ENCODE measurements around the gene KIF3B. TPM values are rescaled to one million over a fixed set of nuclear protein-coding genes. Genes with fewer than 3 reads are reported as not detected.

Gene KIF3B
- total RNA-seq, 1 experiment from 2014 or later: 24.3 TPM

DNA sequence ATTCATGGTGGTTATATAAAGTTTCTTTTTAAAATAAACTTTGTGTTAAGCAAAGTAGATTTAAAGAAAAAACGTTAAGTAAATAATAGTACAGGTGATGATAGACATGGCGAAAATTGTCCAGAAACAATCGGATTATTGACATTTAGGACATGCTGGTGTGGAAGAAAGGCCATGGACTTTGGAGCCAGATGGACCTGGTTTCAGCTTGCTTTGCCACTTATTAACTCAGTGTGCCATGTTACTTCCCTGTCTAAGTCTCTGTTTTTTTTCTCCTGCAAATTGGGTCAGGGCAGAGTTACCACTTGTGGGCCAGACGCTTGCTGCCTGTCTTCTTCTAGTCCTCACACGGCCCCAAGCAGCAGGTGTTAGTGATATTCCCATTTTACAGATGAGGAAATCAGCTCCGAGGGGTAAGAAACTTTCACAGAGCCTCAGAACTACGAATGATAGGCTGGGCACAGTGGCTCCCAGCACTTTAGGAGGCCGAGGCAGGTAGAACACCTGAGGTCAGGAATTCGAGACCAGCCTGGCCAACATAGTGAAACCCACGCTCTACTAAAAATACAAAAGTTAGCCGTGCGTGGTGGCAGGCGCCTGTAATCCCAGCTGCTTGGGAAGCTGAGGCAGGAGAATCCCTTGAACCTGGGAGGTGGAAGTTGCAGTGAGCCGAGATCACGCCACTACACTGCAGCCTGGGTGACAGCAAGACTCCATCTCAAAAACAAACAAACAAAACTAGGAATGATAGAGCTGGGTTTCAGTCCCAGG, 12.4 kb downstream of the KIF3B start:
- no peak overlapping the region for H3K4me3 ChIP-seq (ENCODE audit: low read depth, low read length, poor library complexity, severe bottlenecking)
- no TSS peak for BruUV-seq (replicated peaks)
- H3K9me3 ChIP-seq (ENCODE audit: low read depth, low read length, poor library complexity, severe bottlenecking): no peaks in the 10 kb centered on the region
- no peak overlapping the region for H3K27ac ChIP-seq (ENCODE audit: low read depth, low read length, poor library complexity, severe bottlenecking)
- H3K4me1 ChIP-seq (ENCODE audit: insufficient read depth, low read length, poor library complexity, severe bottlenecking): peaks cover 8% of the 10 kb centered on the region
- intact Hi-C loops (cut with micrococcal nuclease; ENCODE audit: unreplicated experiment): no loop called here
- DNase-seq (ENCODE audit: low spot score): no peak
- TF ChIP-seq, protein P1, sequence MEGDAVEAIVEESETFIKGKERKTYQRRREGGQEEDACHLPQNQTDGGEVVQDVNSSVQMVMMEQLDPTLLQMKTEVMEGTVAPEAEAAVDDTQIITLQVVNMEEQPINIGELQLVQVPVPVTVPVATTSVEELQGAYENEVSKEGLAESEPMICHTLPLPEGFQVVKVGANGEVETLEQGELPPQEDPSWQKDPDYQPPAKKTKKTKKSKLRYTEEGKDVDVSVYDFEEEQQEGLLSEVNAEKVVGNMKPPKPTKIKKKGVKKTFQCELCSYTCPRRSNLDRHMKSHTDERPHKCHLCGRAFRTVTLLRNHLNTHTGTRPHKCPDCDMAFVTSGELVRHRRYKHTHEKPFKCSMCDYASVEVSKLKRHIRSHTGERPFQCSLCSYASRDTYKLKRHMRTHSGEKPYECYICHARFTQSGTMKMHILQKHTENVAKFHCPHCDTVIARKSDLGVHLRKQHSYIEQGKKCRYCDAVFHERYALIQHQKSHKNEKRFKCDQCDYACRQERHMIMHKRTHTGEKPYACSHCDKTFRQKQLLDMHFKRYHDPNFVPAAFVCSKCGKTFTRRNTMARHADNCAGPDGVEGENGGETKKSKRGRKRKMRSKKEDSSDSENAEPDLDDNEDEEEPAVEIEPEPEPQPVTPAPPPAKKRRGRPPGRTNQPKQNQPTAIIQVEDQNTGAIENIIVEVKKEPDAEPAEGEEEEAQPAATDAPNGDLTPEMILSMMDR (conservative IDR thresholded peaks at IDR 0.05; ENCODE audit: low read depth, low read length): no peak
- TF ChIP-seq EZH2 (IDR thresholded peaks at IDR 0.05; ENCODE audit: borderline replicate concordance, low read depth, low read length, poor library complexity, severe bottlenecking): no peak
- POLR2A ChIA-PET (ENCODE audit: low non-redundant PET): no interaction called here
- H3K36me3 ChIP-seq (ENCODE audit: insufficient read depth, low read length, poor library complexity, severe bottlenecking): no peaks in the 10 kb centered on the region
- no peaks in the 10 kb centered on the region for H3K27me3 ChIP-seq (replicated peaks; ENCODE audit: insufficient read depth, low read depth, low read length, poor library complexity)
- CTCF ChIA-PET: no interaction called here

DNA sequence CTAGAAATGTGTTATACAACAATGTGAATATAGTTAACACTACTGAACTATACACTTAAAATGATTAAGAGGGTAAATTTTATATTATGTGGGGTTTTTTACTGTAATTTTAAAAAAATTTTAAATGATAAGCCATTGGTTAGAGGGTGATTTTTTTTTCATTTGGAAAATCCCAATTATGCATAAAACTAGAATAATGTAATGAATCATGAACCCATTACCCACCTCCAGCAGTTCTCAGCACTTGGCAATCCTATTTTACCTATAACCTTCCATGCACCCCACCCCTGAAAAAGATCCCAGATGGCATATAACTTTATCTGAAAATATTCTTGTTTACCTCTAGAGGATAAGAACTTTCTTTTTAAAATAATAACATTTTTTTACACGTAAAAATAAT, 13.7 kb downstream of the KIF3B start:
- POLR2A ChIA-PET (ENCODE audit: low non-redundant PET): interaction anchor here (0.6 kb wide), 1 partner anchor 218 kb away, joined by 16 read pairs; no protein-coding TSS in a partner anchor
- H3K27me3 ChIP-seq (replicated peaks; ENCODE audit: insufficient read depth, low read depth, low read length, poor library complexity): no peaks in the 10 kb centered on the region
- H3K4me3 ChIP-seq (ENCODE audit: low read depth, low read length, poor library complexity, severe bottlenecking): no peak overlapping the region
- intact Hi-C loops (cut with micrococcal nuclease; ENCODE audit: unreplicated experiment): no loop called here
- H3K27ac ChIP-seq (ENCODE audit: low read depth, low read length, poor library complexity, severe bottlenecking): no peak overlapping the region
- H3K4me1 ChIP-seq (ENCODE audit: insufficient read depth, low read length, poor library complexity, severe bottlenecking): peaks cover 3% of the 10 kb centered on the region
- no TSS peak for BruUV-seq (replicated peaks)
- H3K36me3 ChIP-seq (ENCODE audit: insufficient read depth, low read length, poor library complexity, severe bottlenecking): no peaks in the 10 kb centered on the region
- no peak for TF ChIP-seq EZH2 (IDR thresholded peaks at IDR 0.05; ENCODE audit: borderline replicate concordance, low read depth, low read length, poor library complexity, severe bottlenecking)
- TF ChIP-seq, protein P1 (conservative IDR thresholded peaks at IDR 0.05; ENCODE audit: low read depth, low read length): no peak
- CTCF ChIA-PET: no interaction called here
- no peaks in the 10 kb centered on the region for H3K9me3 ChIP-seq (ENCODE audit: low read depth, low read length, poor library complexity, severe bottlenecking)
- no peak for DNase-seq (ENCODE audit: low spot score)

DNA sequence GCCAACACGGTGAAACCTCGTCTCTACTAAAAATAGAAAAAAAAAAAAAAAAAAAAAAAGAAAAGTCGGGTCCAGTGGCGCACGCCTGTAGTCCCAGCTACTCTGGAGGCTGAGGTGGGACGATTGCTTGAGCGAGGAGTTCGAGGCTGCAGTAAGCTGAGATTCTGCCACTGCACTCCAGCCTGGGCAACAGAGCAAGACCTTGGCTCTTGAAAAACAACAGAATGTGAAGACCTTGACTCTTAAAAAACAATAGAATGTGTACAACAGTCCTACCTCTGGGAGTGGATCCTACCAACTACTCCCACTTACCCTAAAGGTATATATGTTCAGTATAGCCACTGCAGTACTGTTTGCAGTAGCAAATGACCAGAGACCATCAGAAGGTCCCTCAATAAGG, 15.1 kb downstream of the KIF3B start:
- no peaks in the 10 kb centered on the region for H3K9me3 ChIP-seq (ENCODE audit: low read depth, low read length, poor library complexity, severe bottlenecking)
- no peak overlapping the region for H3K4me3 ChIP-seq (ENCODE audit: low read depth, low read length, poor library complexity, severe bottlenecking)
- intact Hi-C loops (cut with micrococcal nuclease; ENCODE audit: unreplicated experiment): no loop called here
- ChIA-PET POLR2A (ENCODE audit: low non-redundant PET) (no interaction called here), CTCF (no interaction called here)
- H3K27me3 ChIP-seq (replicated peaks; ENCODE audit: insufficient read depth, low read depth, low read length, poor library complexity): no peaks in the 10 kb centered on the region
- peaks cover 10% of the 10 kb centered on the region for H3K4me1 ChIP-seq (ENCODE audit: insufficient read depth, low read length, poor library complexity, severe bottlenecking)
- H3K36me3 ChIP-seq (ENCODE audit: insufficient read depth, low read length, poor library complexity, severe bottlenecking): no peaks in the 10 kb centered on the region
- no TSS peak for BruUV-seq (replicated peaks)
- TF ChIP-seq EZH2 (IDR thresholded peaks at IDR 0.05; ENCODE audit: borderline replicate concordance, low read depth, low read length, poor library complexity, severe bottlenecking): no peak
- DNase-seq (ENCODE audit: low spot score): no peak
- H3K27ac ChIP-seq (ENCODE audit: low read depth, low read length, poor library complexity, severe bottlenecking): no peak overlapping the region

GRCh38 chr20:32294071-32294470, 16.6 kb downstream of the KIF3B start:
- intact Hi-C loops (cut with micrococcal nuclease; ENCODE audit: unreplicated experiment): no loop called here
- no peak for DNase-seq (ENCODE audit: low spot score)
- no peaks in the 10 kb centered on the region for H3K9me3 ChIP-seq (ENCODE audit: low read depth, low read length, poor library complexity, severe bottlenecking)
- H3K27ac ChIP-seq (ENCODE audit: low read depth, low read length, poor library complexity, severe bottlenecking): no peak overlapping the region
- H3K27me3 ChIP-seq (replicated peaks; ENCODE audit: insufficient read depth, low read depth, low read length, poor library complexity): no peaks in the 10 kb centered on the region
- TF ChIP-seq, protein P1 (conservative IDR thresholded peaks at IDR 0.05; ENCODE audit: low read depth, low read length): no peak
- TF ChIP-seq EZH2 (IDR thresholded peaks at IDR 0.05; ENCODE audit: borderline replicate concordance, low read depth, low read length, poor library complexity, severe bottlenecking): no peak
- CTCF ChIA-PET: no interaction called here
- POLR2A ChIA-PET (ENCODE audit: low non-redundant PET): no interaction called here
- no TSS peak for BruUV-seq (replicated peaks)
- peaks cover 10% of the 10 kb centered on the region for H3K4me1 ChIP-seq (ENCODE audit: insufficient read depth, low read length, poor library complexity, severe bottlenecking)
- no peak overlapping the region for H3K4me3 ChIP-seq (ENCODE audit: low read depth, low read length, poor library complexity, severe bottlenecking)
- H3K36me3 ChIP-seq (ENCODE audit: insufficient read depth, low read length, poor library complexity, severe bottlenecking): no peaks in the 10 kb centered on the region

Data from A673 (cell line).